Neural progenitor cell (in vitro differentiated cells): ENCODE data around the gene UNC119B. TPM values are rescaled to one million over a fixed set of nuclear protein-coding genes. Genes with fewer than 3 reads are reported as not detected.

Experiments
- DNase-seq: peaks from one replicate; pipeline ENCODE4 v3.0.0-alpha.2; 2016; ENCODE audit warnings: low spot score
- H2AFZ ChIP-seq: fragments of 200-600 bp; sonication (generic); replicated peaks from 2 replicates; pipeline ENCODE4 v1.6.1; 2016; ENCODE audit warnings: antibody characterized with exemption
- H3F3A ChIP-seq: fragments of 200-600 bp; sonication (generic); 2 replicates; pipeline ENCODE4 v1.6.1; 2016; ENCODE audit warnings: antibody characterized with exemption, low read depth
- H3K27ac ChIP-seq: fragments of 200-600 bp; sonication (generic); 2 replicates; pipeline ENCODE4 v1.5.1; 2016; ENCODE audit warnings: mild to moderate bottlenecking
- H3K27me3 ChIP-seq: fragments of 200-600 bp; sonication (generic); 2 replicates; pipeline ENCODE4 v1.6.1; 2016; ENCODE audit warnings: mild to moderate bottlenecking, moderate library complexity
- H3K36me3 ChIP-seq: fragments of 200-600 bp; sonication (generic); 2 replicates; pipeline ENCODE4 v1.5.1; 2016
- H3K4me1 ChIP-seq: fragments of 200-600 bp; sonication (generic); 2 replicates; pipeline ENCODE4 v1.6.1; 2016; ENCODE audit warnings: mixed run types
- H3K4me2 ChIP-seq: fragments of 200-600 bp; sonication (generic); 2 replicates; pipeline ENCODE4 v1.6.1; 2016
- H3K4me3 ChIP-seq: fragments of 200-600 bp; sonication (generic); 2 replicates; pipeline ENCODE4 v1.5.1; 2016
- H3K79me2 ChIP-seq: fragments of 200-600 bp; sonication (generic); 2 replicates; pipeline ENCODE4 v1.6.1; 2016; ENCODE audit warnings: low read depth
- H3K9ac ChIP-seq: fragments of 200-600 bp; sonication (generic); 2 replicates; pipeline ENCODE4 v1.6.1; 2016
- H3K9me3 ChIP-seq: fragments of 200-600 bp; sonication (generic); 2 replicates; pipeline ENCODE4 v1.5.1; 2016; ENCODE audit warnings: low read depth
- H4K20me1 ChIP-seq: fragments of 200-600 bp; sonication (generic); 2 replicates; pipeline ENCODE4 v1.6.1; 2016; ENCODE audit warnings: low read depth
- H3K27ac Mint-ChIP-seq: 3 replicates; pipeline ENCODE4 v1.8.0; 2021; ENCODE audit warnings: mixed read lengths
- H3K27me3 Mint-ChIP-seq: 2 replicates; pipeline ENCODE4 v1.8.0; 2022; ENCODE audit warnings: low read depth, mild to moderate bottlenecking, inconsistent platforms, moderate library complexity, mixed read lengths; ENCODE audit not compliant: insufficient read depth
- H3K36me3 Mint-ChIP-seq: 3 replicates; pipeline ENCODE4 v1.8.0; 2021; ENCODE audit warnings: mixed read lengths
- H3K4me1 Mint-ChIP-seq: 3 replicates; pipeline ENCODE4 v1.8.0; 2021; ENCODE audit warnings: mixed read lengths
- H3K4me3 Mint-ChIP-seq: 3 replicates; pipeline ENCODE4 v1.8.0; 2021; ENCODE audit warnings: mild to moderate bottlenecking, moderate library complexity, mixed read lengths
- H3K9me3 Mint-ChIP-seq: 3 replicates; pipeline ENCODE4 v1.8.0; 2020; ENCODE audit warnings: mixed read lengths
- CTCF ChIP-seq: fragments of 200-600 bp; sonication (generic); IDR thresholded peaks from 2 replicates; pipeline ENCODE4 v1.5.1; 2017; ENCODE audit warnings: antibody characterized with exemption, mild to moderate bottlenecking
- EZH2 ChIP-seq: fragments of 200-600 bp; sonication (generic); IDR thresholded peaks from 2 replicates; pipeline ENCODE4 v1.6.1; 2017; ENCODE audit warnings: antibody characterized with exemption, mild to moderate bottlenecking, moderate library complexity
- EZH2phosphoT487 ChIP-seq: fragments of 200-600 bp; sonication (generic); IDR thresholded peaks from 2 replicates; pipeline ENCODE4 v1.6.1; 2017; ENCODE audit warnings: antibody characterized with exemption
- total RNA-seq: library from RNA; depleted of rRNA; stranded (reverse); fragments of >200 nt; gene quantifications from 2 replicates; pipeline ENCODE4 v1.2.3, GENCODE V29; 2015; ENCODE audit warnings: low replicate concordance

Gene UNC119B
- total RNA-seq, 1 donor from 2014 or later: 58.9 TPM

GRCh38 chr12:120757226-120757742 lies 47.0 kb downstream of the UNC119B start:
- no peak overlapping the region for H3K4me2 ChIP-seq
- peaks cover 8% of the 10 kb centered on the region for H3K9me3 Mint-ChIP-seq
- H3K9me3 ChIP-seq: no peaks in the 10 kb centered on the region
- H3K4me1 ChIP-seq: no peaks in the 10 kb centered on the region
- no peaks in the 10 kb centered on the region for H3K27me3 Mint-ChIP-seq
- H3K27ac Mint-ChIP-seq: no peak overlapping the region
- H4K20me1 ChIP-seq: no peaks in the 10 kb centered on the region
- no peak for DNase-seq
- H3K36me3 Mint-ChIP-seq: peaks cover 13% of the 10 kb centered on the region
- H3K36me3 ChIP-seq: no peaks in the 10 kb centered on the region
- no peaks in the 10 kb centered on the region for H3F3A ChIP-seq
- no peak overlapping the region for H3K27ac ChIP-seq
- TF ChIP-seq EZH2: no peak
- TF ChIP-seq EZH2phosphoT487: no peak
- no peak for TF ChIP-seq CTCF
- H3K4me3 Mint-ChIP-seq: no peak overlapping the region
- H3K79me2 ChIP-seq: no peaks in the 10 kb centered on the region
- no peaks in the 10 kb centered on the region for H3K27me3 ChIP-seq
- no peak overlapping the region for H3K9ac ChIP-seq
- H3K4me1 Mint-ChIP-seq: peaks cover 18% of the 10 kb centered on the region
- H2AFZ ChIP-seq: no peak overlapping the region
- no peak overlapping the region for H3K4me3 ChIP-seq

- peaks cover 18% of the 10 kb centered on the region for H3K4me1 Mint-ChIP-seq
- Histone ChIP-seq H3K36me3 (no peaks in the 10 kb centered on the region), H3K4me3 (no peak overlapping the region), H4K20me1 (no peaks in the 10 kb centered on the region), H3K4me2 (no peak overlapping the region), H3K79me2 (no peaks in the 10 kb centered on the region), H3K9ac (no peak overlapping the region), H3K27me3 (no peaks in the 10 kb centered on the region), H3K4me1 (no peaks in the 10 kb centered on the region), H3K9me3 (no peaks in the 10 kb centered on the region), H2AFZ (no peak overlapping the region), H3K27ac (no peak overlapping the region), H3F3A (no peaks in the 10 kb centered on the region)
- H3K36me3 Mint-ChIP-seq: peaks cover 15% of the 10 kb centered on the region
- peaks cover 8% of the 10 kb centered on the region for H3K9me3 Mint-ChIP-seq
- no peak overlapping the region for H3K4me3 Mint-ChIP-seq
- TF ChIP-seq EZH2phosphoT487 (no peak), CTCF (no peak), EZH2 (no peak)
- no peaks in the 10 kb centered on the region for H3K27me3 Mint-ChIP-seq
- H3K27ac Mint-ChIP-seq: no peak overlapping the region
- DNase-seq: no peak
Observed at GRCh38 chr12:120757949-120758348, 47.7 kb downstream of the UNC119B start.

- Mint-ChIP-seq H3K4me3 (no peak overlapping the region), H3K27me3 (no peaks in the 10 kb centered on the region), H3K36me3 (peaks cover 16% of the 10 kb centered on the region), H3K9me3 (peaks cover 8% of the 10 kb centered on the region), H3K27ac (no peak overlapping the region), H3K4me1 (peaks cover 18% of the 10 kb centered on the region)
- no peaks in the 10 kb centered on the region for H3K79me2 ChIP-seq
- H3K36me3 ChIP-seq: no peaks in the 10 kb centered on the region
- no peaks in the 10 kb centered on the region for H3F3A ChIP-seq
- no peak for DNase-seq
- H4K20me1 ChIP-seq: no peaks in the 10 kb centered on the region
- no peaks in the 10 kb centered on the region for H3K9me3 ChIP-seq
- H3K9ac ChIP-seq: no peak overlapping the region
- TF ChIP-seq EZH2phosphoT487 (no peak), CTCF (no peak), EZH2 (no peak)
- no peak overlapping the region for H3K4me3 ChIP-seq
- no peak overlapping the region for H3K27ac ChIP-seq
- no peaks in the 10 kb centered on the region for H3K4me1 ChIP-seq
- H2AFZ ChIP-seq: no peak overlapping the region
- no peaks in the 10 kb centered on the region for H3K27me3 ChIP-seq
- H3K4me2 ChIP-seq: no peak overlapping the region
Observed at GRCh38 chr12:120758798-120759590, 48.7 kb downstream of the UNC119B start.
